ENCODE data around the gene NCOA3.

NCOA3 gene

GRCh38 chr20:47475419-47476044 lies 26.2 kb upstream of the NCOA3 start:
- no peaks in the 10 kb centered on the region for H3K36me3 ChIP-seq (ENCODE audit: control insufficient read depth, insufficient read depth, low read length)
- no peak overlapping the region for H3K4me3 ChIP-seq (ENCODE audit: insufficient read depth, low read depth, low read length, poor library complexity, severe bottlenecking)
- no peaks in the 10 kb centered on the region for H3K27me3 ChIP-seq (replicated peaks; ENCODE audit: control insufficient read depth, insufficient read depth, low read length, poor library complexity, severe bottlenecking)
- no peaks in the 10 kb centered on the region for H3K9me3 ChIP-seq (ENCODE audit: control insufficient read depth, low read length)
- H3K27ac ChIP-seq (ENCODE audit: insufficient read depth, low read length, poor library complexity, severe bottlenecking): no peak overlapping the region
- no peaks in the 10 kb centered on the region for H3K4me1 ChIP-seq (ENCODE audit: control insufficient read depth, insufficient read depth, low read length, poor library complexity, severe bottlenecking)
- DNase-seq: no peak

DNA sequence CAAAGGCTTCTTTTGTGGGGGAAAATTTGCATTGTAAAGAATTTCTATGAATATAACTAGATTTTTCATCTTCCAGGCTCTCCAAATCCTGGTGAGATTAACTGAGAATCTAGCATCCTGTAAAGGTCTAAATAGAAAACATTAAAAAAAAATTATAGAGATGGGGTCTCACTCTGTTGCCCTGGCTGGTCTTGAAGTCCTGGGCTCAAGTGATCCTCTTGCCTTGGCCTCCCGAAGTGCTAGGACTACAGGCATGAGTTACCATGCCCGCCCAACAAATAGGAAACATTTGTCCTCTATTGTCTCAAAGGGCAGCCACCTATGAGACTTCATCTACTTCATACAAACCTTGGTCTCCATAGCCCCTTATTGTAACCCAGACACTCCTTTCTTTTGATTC lies 25.2 kb upstream of the NCOA3 start:
- H3K36me3 ChIP-seq (ENCODE audit: control insufficient read depth, insufficient read depth, low read length): no peaks in the 10 kb centered on the region
- no peaks in the 10 kb centered on the region for H3K4me1 ChIP-seq (ENCODE audit: control insufficient read depth, insufficient read depth, low read length, poor library complexity, severe bottlenecking)
- H3K27me3 ChIP-seq (replicated peaks; ENCODE audit: control insufficient read depth, insufficient read depth, low read length, poor library complexity, severe bottlenecking): no peaks in the 10 kb centered on the region

DNA sequence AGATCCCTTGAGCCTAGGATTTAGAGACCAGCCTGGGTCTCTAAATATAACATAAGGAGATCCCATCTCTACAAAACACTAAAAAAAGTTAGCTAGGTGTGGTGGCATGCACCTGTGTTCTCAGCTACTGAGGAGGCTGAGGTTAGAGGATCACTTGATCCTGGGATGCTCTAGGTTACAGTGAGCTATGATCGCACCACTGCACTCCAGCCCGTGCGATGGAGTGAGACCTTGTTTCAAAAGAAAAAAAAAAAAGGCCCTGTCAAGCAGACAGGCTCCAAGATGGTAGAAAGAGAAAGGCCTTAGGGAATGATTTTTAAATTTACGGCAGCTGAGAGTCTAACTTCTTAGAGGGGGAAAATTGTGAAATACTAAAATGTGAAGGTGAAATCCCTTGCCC lies 22.6 kb upstream of the NCOA3 start:
- Histone ChIP-seq H3K4me1 (ENCODE audit: control insufficient read depth, insufficient read depth, low read length, poor library complexity, severe bottlenecking) (no peaks in the 10 kb centered on the region), H3K4me3 (ENCODE audit: insufficient read depth, low read depth, low read length, poor library complexity, severe bottlenecking) (no peak overlapping the region), H3K9me3 (ENCODE audit: control insufficient read depth, low read length) (no peaks in the 10 kb centered on the region), H3K27ac (ENCODE audit: insufficient read depth, low read length, poor library complexity, severe bottlenecking) (no peak overlapping the region), H3K36me3 (ENCODE audit: control insufficient read depth, insufficient read depth, low read length) (no peaks in the 10 kb centered on the region), H3K27me3 (replicated peaks; ENCODE audit: control insufficient read depth, insufficient read depth, low read length, poor library complexity, severe bottlenecking) (no peaks in the 10 kb centered on the region)
- DNase-seq: no peak

More for the DNA sequence above, 25.2 kb upstream of the NCOA3 start:
- no peak overlapping the region for H3K27ac ChIP-seq (ENCODE audit: insufficient read depth, low read length, poor library complexity, severe bottlenecking)
- H3K4me3 ChIP-seq (ENCODE audit: insufficient read depth, low read depth, low read length, poor library complexity, severe bottlenecking): no peak overlapping the region
- H3K9me3 ChIP-seq (ENCODE audit: control insufficient read depth, low read length): no peaks in the 10 kb centered on the region
- DNase-seq: no peak

GRCh38 chr20:47479506-47479905 lies 22.2 kb upstream of the NCOA3 start:
- no peak overlapping the region for H3K27ac ChIP-seq (ENCODE audit: insufficient read depth, low read length, poor library complexity, severe bottlenecking)
- H3K36me3 ChIP-seq (ENCODE audit: control insufficient read depth, insufficient read depth, low read length): no peaks in the 10 kb centered on the region
- DNase-seq: no peak
- H3K4me1 ChIP-seq (ENCODE audit: control insufficient read depth, insufficient read depth, low read length, poor library complexity, severe bottlenecking): no peaks in the 10 kb centered on the region
- H3K9me3 ChIP-seq (ENCODE audit: control insufficient read depth, low read length): no peaks in the 10 kb centered on the region
- no peaks in the 10 kb centered on the region for H3K27me3 ChIP-seq (replicated peaks; ENCODE audit: control insufficient read depth, insufficient read depth, low read length, poor library complexity, severe bottlenecking)
- no peak overlapping the region for H3K4me3 ChIP-seq (ENCODE audit: insufficient read depth, low read depth, low read length, poor library complexity, severe bottlenecking)

GRCh38 chr20:47480239-47480638 lies 21.4 kb upstream of the NCOA3 start:
- H3K9me3 ChIP-seq (ENCODE audit: control insufficient read depth, low read length): no peaks in the 10 kb centered on the region
- no peak overlapping the region for H3K27ac ChIP-seq (ENCODE audit: insufficient read depth, low read length, poor library complexity, severe bottlenecking)
- DNase-seq: no peak
- H3K36me3 ChIP-seq (ENCODE audit: control insufficient read depth, insufficient read depth, low read length): no peaks in the 10 kb centered on the region
- no peak overlapping the region for H3K4me3 ChIP-seq (ENCODE audit: insufficient read depth, low read depth, low read length, poor library complexity, severe bottlenecking)
- H3K27me3 ChIP-seq (replicated peaks; ENCODE audit: control insufficient read depth, insufficient read depth, low read length, poor library complexity, severe bottlenecking): no peaks in the 10 kb centered on the region
- no peaks in the 10 kb centered on the region for H3K4me1 ChIP-seq (ENCODE audit: control insufficient read depth, insufficient read depth, low read length, poor library complexity, severe bottlenecking)

GRCh38 chr20:47480705-47481104 lies 21.0 kb upstream of the NCOA3 start:
- H3K9me3 ChIP-seq (ENCODE audit: control insufficient read depth, low read length): no peaks in the 10 kb centered on the region
- no peaks in the 10 kb centered on the region for H3K4me1 ChIP-seq (ENCODE audit: control insufficient read depth, insufficient read depth, low read length, poor library complexity, severe bottlenecking)
- no peaks in the 10 kb centered on the region for H3K36me3 ChIP-seq (ENCODE audit: control insufficient read depth, insufficient read depth, low read length)
- no peak overlapping the region for H3K4me3 ChIP-seq (ENCODE audit: insufficient read depth, low read depth, low read length, poor library complexity, severe bottlenecking)
- H3K27me3 ChIP-seq (replicated peaks; ENCODE audit: control insufficient read depth, insufficient read depth, low read length, poor library complexity, severe bottlenecking): no peaks in the 10 kb centered on the region
- DNase-seq: no peak
- H3K27ac ChIP-seq (ENCODE audit: insufficient read depth, low read length, poor library complexity, severe bottlenecking): no peak overlapping the region

- Histone ChIP-seq H3K36me3 (ENCODE audit: control insufficient read depth, insufficient read depth, low read length) (no peaks in the 10 kb centered on the region), H3K9me3 (ENCODE audit: control insufficient read depth, low read length) (no peaks in the 10 kb centered on the region), H3K4me3 (ENCODE audit: insufficient read depth, low read depth, low read length, poor library complexity, severe bottlenecking) (no peak overlapping the region), H3K27me3 (replicated peaks; ENCODE audit: control insufficient read depth, insufficient read depth, low read length, poor library complexity, severe bottlenecking) (no peaks in the 10 kb centered on the region), H3K4me1 (ENCODE audit: control insufficient read depth, insufficient read depth, low read length, poor library complexity, severe bottlenecking) (no peaks in the 10 kb centered on the region), H3K27ac (ENCODE audit: insufficient read depth, low read length, poor library complexity, severe bottlenecking) (no peak overlapping the region)
- no peak for DNase-seq
Measured at GRCh38 chr20:47481330-47482216, 20.1 kb upstream of the NCOA3 start.

GRCh38 chr20:47482705-47483104 lies 19.0 kb upstream of the NCOA3 start:
- Histone ChIP-seq H3K4me3 (ENCODE audit: insufficient read depth, low read depth, low read length, poor library complexity, severe bottlenecking) (no peak overlapping the region), H3K4me1 (ENCODE audit: control insufficient read depth, insufficient read depth, low read length, poor library complexity, severe bottlenecking) (peaks cover 4% of the 10 kb centered on the region), H3K27ac (ENCODE audit: insufficient read depth, low read length, poor library complexity, severe bottlenecking) (no peak overlapping the region), H3K36me3 (ENCODE audit: control insufficient read depth, insufficient read depth, low read length) (no peaks in the 10 kb centered on the region), H3K9me3 (ENCODE audit: control insufficient read depth, low read length) (no peaks in the 10 kb centered on the region), H3K27me3 (replicated peaks; ENCODE audit: control insufficient read depth, insufficient read depth, low read length, poor library complexity, severe bottlenecking) (no peaks in the 10 kb centered on the region)
- no peak for DNase-seq

GRCh38 chr20:47484303-47484702 lies 17.4 kb upstream of the NCOA3 start:
- no peak for DNase-seq
- H3K36me3 ChIP-seq (ENCODE audit: control insufficient read depth, insufficient read depth, low read length): no peaks in the 10 kb centered on the region
- no peaks in the 10 kb centered on the region for H3K27me3 ChIP-seq (replicated peaks; ENCODE audit: control insufficient read depth, insufficient read depth, low read length, poor library complexity, severe bottlenecking)
- H3K9me3 ChIP-seq (ENCODE audit: control insufficient read depth, low read length): no peaks in the 10 kb centered on the region
- H3K27ac ChIP-seq (ENCODE audit: insufficient read depth, low read length, poor library complexity, severe bottlenecking): no peak overlapping the region
- H3K4me1 ChIP-seq (ENCODE audit: control insufficient read depth, insufficient read depth, low read length, poor library complexity, severe bottlenecking): peaks cover 5% of the 10 kb centered on the region
- H3K4me3 ChIP-seq (ENCODE audit: insufficient read depth, low read depth, low read length, poor library complexity, severe bottlenecking): no peak overlapping the region

- H3K9me3 ChIP-seq (ENCODE audit: control insufficient read depth, low read length): no peaks in the 10 kb centered on the region
- no peak overlapping the region for H3K4me3 ChIP-seq (ENCODE audit: insufficient read depth, low read depth, low read length, poor library complexity, severe bottlenecking)
- peak in 2 of 3 donors; percentile 19 to 38 for DNase-seq
- peaks cover 5% of the 10 kb centered on the region for H3K4me1 ChIP-seq (ENCODE audit: control insufficient read depth, insufficient read depth, low read length, poor library complexity, severe bottlenecking)
- no peaks in the 10 kb centered on the region for H3K27me3 ChIP-seq (replicated peaks; ENCODE audit: control insufficient read depth, insufficient read depth, low read length, poor library complexity, severe bottlenecking)
- H3K36me3 ChIP-seq (ENCODE audit: control insufficient read depth, insufficient read depth, low read length): no peaks in the 10 kb centered on the region
- peak overlapping the region; percentile 46 for H3K27ac ChIP-seq (ENCODE audit: insufficient read depth, low read length, poor library complexity, severe bottlenecking)
Measured at GRCh38 chr20:47487175-47487917, 14.3 kb upstream of the NCOA3 start.
